Measurements from ENCODE around the gene SLC17A9.

Gene SLC17A9

GRCh38 chr20:62972845-62973745 is 20.6 kb downstream of the SLC17A9 start:
- no peak overlapping the region; the same call in 1 of the 2 replicates for H3K4me3 ChIP-seq (replicated peaks; ENCODE audit: low read depth, low read length)
- no peak for TF ChIP-seq CTCF (IDR thresholded peaks at IDR 0.05; ENCODE audit: insufficient read depth, low read length, poor library complexity, severe bottlenecking)
- no peaks in the 10 kb centered on the region for H3K36me3 ChIP-seq (ENCODE audit: control insufficient read depth, insufficient read depth, low read length)
- H3K27me3 ChIP-seq (replicated peaks; ENCODE audit: control insufficient read depth, insufficient read depth, low read length): no peaks in the 10 kb centered on the region
- DNase-seq (ENCODE audit: extremely low read depth, insufficient read length): no peak

- Histone ChIP-seq H3K36me3 (ENCODE audit: control insufficient read depth, insufficient read depth, low read length) (no peaks in the 10 kb centered on the region), H3K4me3 (replicated peaks; ENCODE audit: low read depth, low read length) (no peak overlapping the region), H3K27me3 (replicated peaks; ENCODE audit: control insufficient read depth, insufficient read depth, low read length) (peaks cover 2% of the 10 kb centered on the region; the same call in 1 of the 2 replicates)
- no peak for DNase-seq (ENCODE audit: extremely low read depth, insufficient read length)
- TF ChIP-seq CTCF (IDR thresholded peaks at IDR 0.05; ENCODE audit: insufficient read depth, low read length, poor library complexity, severe bottlenecking): no peak
Observed at GRCh38 chr20:62975251-62975760, 22.8 kb downstream of the SLC17A9 start.

GRCh38 chr20:62975812-62976508 is 23.5 kb downstream of the SLC17A9 start:
- no peak for TF ChIP-seq CTCF (IDR thresholded peaks at IDR 0.05; ENCODE audit: insufficient read depth, low read length, poor library complexity, severe bottlenecking)
- Histone ChIP-seq H3K4me3 (replicated peaks; ENCODE audit: low read depth, low read length) (no peak overlapping the region), H3K27me3 (replicated peaks; ENCODE audit: control insufficient read depth, insufficient read depth, low read length) (peaks cover 2% of the 10 kb centered on the region; the same call in 1 of the 2 replicates), H3K36me3 (ENCODE audit: control insufficient read depth, insufficient read depth, low read length) (no peaks in the 10 kb centered on the region)
- no peak for DNase-seq (ENCODE audit: extremely low read depth, insufficient read length)

- H3K27me3 ChIP-seq (replicated peaks; ENCODE audit: control insufficient read depth, insufficient read depth, low read length): peaks cover 2% of the 10 kb centered on the region
- no peak for DNase-seq (ENCODE audit: extremely low read depth, insufficient read length)
Observed at GRCh38 chr20:62976886-62977285, 24.4 kb downstream of the SLC17A9 start.

More at GRCh38 chr20:62976886-62977285, 24.4 kb downstream of the SLC17A9 start:
- H3K4me3 ChIP-seq (replicated peaks; ENCODE audit: low read depth, low read length): peak overlapping the region; percentile 47
- no peak for TF ChIP-seq CTCF (IDR thresholded peaks at IDR 0.05; ENCODE audit: insufficient read depth, low read length, poor library complexity, severe bottlenecking)
- no peaks in the 10 kb centered on the region for H3K36me3 ChIP-seq (ENCODE audit: control insufficient read depth, insufficient read depth, low read length)
